ENCODE data around the gene HOXA5.

The HOXA5 gene

DNA sequence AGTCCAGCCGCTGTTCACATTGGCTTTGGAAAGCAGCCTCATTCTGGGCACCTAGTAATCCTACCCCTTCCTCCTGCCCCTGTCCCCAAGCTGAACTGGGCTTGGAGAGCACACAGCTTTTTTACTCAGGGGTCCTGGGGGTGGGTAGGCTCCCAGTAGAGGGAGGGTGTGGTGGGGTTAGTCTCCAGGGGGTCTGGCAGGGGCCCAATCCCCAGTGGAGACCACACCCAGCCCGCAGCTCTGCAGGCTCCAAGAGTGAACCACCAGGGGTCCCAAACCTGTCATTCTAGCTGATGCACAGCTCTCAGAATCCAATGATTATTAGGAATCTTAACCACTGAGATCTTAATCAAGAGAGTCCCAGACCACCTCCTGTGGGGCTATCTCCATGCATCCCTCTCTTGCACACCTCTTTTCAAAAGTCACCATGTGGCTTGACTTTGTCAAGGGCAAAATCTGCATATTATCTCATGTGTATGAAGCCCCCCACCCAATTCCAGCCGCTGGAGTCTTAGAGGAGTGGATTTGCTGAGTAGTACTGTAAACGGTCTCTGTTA is 38.9 kb upstream of the HOXA5 start:
- DNase-seq, result no peak

DNA sequence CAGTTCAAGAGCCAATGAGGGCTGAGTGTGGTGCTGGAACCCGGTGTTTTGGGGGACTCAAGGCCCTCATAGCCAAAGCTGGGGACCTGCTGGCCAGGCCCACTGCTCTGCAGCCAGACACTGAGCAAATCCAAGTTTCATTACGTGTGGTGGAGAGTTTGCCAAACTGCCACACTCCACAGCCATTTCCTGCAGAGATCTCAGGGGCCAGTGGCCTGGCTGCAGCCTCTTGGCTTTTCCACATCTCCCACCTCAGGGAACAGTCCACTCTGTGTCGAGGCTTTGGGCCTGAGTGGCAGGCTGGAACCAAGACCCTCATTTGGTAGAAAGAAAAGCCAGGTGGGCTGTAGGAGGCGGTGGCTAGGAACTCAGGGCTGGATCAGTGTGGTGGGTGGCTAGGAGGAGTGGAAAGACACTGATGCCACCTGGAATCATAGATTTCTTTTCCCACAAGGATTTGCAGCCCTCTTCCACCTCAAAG is 38.4 kb upstream of the HOXA5 start:
- no peak for DNase-seq

DNA sequence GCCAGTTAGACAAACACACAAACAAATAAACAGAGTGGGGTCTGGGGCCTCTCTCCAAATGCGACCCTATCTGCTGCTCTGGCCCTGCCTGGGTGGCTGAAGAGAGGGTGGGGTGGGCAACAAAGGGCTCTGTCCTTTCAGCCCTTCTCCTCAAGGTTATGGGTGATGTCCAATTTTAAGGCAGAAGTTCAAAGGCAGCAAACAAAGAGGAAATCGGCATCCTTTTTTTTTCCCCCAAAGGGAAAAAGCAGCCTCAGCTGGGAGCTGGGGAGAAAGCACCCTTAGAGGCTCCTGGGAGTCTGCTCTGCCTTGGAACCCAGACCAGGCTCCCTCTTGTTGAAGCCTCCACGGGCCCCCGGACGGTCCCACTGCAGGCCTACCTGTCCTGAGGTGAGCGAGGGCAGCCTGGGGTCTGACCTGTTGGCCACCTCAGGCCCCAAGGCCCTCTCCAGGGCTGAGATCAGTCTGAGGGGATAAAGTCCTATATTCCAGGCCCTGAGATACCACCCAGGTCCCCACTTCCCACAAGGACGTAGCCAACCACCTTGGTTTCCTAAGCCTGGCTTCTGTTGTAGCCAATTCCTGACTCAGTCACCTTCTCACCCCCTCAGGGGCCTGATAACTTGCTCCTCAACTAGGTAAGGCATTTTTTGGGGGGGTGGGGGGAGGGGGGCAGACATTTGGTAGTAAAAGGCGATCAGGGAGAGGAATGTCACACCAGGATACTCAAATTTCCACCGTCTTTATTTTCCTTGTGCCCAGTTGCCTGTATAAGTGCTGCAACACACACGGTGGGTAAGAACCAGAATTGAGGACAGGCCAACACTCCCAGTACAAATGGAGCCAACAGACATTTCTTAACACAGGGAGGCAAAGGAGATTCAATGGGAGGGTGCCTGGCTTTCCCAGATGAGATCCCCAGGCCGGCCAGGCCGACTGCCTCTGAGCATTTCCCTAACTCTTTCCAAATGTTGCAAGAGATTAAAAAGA is 37.2 kb upstream of the HOXA5 start:
- DNase-seq, result no peak

DNA sequence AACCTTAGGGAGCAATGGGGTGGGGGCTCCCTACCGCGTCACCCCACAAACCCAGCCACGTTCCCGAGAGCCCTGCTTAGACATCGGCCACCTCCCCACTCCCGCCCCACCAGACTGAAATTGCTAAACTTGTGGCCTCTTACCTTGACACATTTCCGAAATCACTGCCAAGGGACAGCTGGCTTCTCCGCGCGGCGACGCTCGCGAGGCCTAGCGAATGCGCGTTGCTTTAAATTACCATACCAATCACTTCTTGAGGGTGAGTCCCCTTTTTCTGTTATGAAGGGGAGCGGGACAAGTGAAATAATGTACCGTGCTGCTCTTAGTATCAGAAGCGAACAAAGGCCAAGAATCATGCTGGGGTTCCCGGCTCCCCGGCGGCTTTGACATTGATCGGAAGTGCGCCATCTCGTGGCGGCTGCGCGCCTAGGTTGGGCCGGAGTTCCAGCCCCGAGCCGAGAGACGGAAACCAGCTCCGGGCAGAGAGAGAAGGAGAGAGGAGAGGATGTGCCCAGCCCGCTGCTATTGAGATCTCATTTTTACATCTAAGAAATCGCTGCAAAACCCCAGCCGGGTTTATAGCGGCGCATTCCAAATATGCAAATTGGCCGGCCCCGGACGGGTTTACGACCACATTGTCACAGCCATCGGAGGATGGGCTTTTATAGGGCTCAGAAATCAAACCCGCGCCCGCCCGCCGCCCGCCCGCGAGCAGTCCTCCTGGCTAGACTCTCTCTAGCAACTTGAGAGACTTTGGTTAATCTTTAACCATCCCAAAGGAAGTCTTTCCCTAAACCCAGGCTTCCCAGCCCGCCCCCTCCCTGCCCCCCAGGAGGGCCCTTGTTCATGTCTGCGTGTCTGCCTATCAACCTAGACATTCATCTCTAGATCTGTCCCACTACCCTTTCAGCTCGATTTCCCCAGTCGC is 36.3 kb upstream of the HOXA5 start:
- peak; percentile 74 for DNase-seq

DNA sequence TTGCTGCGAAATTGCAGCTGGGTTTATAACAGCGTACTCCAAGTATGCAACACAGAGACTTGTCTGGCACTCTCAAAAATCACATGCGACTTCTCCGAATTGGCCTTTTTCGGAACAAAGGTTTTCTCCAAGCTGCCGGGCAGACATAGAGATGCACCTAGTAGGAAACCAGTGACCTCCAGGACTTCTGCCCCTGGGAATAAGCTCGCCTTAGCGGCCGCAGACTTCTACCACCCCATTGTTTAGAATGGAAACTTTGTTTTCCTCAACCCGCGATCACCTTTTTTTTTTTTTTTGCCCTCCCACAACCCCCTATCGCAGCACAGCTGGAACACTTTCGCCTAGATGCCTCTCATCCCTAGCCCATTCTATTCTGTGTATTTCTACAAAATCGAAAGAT is 35.5 kb upstream of the HOXA5 start:
- no peak for DNase-seq

DNA sequence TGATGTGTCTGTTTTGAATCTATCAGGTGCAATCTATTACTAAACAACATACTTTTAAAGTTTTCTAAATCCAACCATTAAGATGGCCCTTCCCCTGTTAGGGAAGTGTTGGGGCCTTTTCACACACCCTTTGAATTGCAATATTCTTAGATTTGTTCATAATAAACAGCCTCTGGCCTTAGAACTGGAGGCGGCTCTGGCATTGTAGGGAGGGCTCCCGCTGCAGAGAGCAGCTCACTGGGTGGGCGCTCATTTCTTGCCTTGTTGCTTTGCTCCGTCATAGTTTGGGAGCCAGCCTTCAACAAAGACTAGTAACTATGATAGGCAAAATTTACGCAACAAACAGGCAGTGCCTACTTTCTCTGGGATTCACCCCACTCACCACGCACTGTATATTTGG is 34.9 kb upstream of the HOXA5 start:
- DNase-seq, result no peak

DNA sequence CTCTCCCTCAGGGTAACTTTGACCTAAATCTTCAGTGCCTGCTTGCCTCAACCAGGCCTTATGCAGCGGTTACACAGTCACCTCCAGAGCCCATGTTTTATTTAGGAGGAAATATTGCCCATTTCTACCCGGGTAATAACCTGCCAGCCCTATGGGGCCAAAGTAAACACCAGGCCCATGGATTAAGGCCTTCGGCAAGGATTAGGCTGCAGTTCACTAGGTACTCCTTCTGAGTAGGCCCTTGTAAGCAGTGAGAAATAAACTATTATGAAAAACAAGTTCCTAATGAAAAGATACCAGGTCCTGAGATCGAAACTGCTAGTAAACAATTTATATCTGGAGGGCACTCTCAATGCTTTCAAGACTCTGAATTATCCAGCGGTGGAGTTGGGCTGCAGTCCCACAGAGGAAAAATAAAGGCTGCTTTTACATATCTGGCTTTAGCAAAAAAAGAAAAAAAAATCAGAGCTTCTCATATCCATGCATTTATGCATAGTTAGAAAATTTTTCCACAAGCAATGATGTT is 34.4 kb upstream of the HOXA5 start:
- DNase-seq, result no peak

DNA sequence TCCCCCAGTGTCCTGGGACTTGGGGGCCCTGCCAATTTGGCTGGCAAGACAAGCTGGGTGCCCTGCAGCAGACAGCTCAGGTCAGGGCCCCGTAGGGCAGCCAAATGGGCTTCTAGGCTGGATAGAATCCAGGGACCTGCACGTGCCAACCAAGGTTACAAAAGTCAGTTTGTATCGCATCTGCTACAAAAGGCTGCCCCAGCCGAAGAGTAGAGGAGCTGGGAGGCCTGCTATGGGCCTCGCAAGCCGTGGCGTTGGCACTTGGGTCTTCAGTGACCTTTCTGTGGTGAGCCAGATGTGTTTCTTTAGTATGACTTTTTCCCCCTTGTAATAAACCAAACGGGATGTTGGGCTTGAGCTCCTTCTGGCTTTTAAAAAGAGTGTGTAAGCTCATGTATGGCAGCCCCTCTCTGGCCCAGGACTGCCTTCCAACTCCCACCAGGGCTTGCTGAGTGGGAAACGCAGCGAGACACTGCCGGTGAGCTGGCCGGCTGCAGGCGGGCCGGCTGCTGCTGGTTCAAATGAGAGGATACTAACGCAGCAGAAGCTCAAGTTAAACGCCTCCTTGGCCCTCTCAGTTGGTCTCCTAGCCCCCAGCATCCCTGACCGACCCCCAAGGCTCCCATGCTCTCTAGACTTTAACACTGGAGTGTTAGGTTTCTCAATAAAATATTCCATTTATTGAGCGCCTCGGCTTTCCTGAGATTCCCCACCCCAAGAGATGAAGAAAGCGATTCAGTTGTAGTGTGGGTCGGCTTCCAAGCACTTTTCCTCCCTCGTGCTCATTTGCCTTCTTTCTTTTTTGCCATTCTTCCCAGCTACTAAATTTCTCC is 33.7 kb upstream of the HOXA5 start:
- no peak for DNase-seq

DNA sequence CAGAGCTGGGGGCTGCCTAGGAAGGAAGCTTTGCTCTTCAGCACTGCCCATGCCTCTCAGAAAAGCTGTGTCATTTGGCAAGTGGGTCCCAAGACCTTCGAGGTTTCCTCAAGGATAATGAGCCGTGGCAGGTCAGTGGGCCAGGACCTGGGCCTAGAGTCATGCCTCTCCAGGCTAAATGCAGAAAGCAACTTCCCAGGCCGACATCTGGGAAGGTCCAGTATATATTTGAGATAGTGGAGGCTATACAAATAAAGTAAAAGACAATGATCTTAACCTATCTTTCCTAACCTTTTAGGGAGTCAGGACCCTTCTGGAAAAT is 33.0 kb upstream of the HOXA5 start:
- no peak for DNase-seq

DNA sequence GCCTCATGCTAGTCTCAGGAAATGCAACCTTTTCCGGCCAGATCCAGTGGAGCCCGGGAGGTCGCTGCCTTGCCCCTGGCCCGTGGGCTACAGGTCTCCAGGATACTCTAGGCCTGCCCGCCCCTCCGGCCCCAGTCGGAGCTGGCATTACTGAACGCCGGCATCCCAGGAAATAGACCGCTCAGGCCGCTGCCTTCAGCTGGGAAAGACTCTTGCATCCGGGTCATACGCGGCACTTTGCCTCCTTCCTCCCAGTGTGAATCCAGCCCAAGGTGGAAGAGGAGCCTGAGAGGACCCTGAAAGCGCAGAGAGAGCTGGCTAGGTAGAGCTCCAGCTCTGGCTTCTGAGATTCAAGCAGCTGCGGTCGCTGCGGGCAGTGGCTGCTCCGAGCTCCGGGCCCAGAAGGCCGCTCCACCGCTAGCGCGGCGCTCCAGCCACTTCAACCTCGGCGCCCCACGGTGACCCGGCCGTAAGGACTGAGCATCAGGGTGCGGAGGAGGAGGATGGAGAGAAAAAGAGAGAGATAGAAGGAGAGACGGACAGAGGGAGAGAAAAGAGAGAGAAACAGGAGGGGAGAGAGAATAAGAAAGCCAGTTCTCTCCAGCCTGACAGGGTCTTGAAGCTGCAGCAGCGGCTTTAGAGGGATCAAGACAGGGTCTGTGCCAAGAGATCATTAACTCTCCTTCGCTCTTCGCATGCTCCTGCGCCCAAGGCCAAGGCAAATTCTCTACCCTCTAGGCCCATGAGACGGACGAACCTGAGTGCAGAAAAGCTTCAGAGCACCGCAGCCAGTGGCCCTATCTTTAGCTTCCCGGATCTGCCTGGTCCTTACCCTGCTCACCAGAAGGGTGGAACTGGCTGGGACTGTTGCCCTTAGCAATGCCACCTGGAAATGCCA is 32.4 kb upstream of the HOXA5 start:
- DNase-seq, result no peak

DNA sequence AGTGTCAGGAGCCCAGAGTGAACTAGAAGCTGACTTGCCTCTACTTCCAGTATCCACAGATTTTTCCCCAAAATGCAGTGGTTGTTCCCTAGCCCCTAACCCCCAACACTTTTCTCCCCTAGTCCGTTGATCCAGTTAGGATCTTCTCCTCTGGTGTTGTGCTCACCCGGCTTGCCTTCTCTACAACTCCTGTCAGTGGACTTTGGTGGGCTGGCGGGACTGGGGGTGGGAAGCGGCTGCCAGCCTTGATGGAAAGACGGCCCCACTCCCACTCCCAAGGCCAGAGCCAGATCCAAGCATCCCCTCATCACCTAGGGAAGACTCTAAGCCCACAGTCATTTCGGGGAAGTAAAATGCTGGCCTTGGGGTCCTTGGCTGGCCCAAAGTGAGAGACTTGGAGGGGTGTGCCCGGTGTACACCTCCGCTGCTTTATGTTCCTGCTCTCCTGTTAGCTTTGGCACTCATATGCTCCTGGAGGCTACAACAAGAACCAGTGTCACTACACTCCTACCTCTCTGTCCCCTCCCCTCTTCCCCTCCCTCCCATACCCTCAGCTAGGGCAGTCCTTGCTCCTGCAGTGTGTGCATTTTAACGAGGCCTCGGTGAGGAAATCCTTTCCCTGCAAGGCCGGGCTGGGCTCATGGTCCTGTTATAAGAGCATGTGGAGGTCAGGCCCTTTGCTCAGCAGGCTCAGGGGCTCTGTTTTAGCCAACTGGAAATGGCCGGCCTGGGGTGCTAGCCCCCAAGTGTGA is 31.6 kb upstream of the HOXA5 start:
- DNase-seq, result no peak

DNA sequence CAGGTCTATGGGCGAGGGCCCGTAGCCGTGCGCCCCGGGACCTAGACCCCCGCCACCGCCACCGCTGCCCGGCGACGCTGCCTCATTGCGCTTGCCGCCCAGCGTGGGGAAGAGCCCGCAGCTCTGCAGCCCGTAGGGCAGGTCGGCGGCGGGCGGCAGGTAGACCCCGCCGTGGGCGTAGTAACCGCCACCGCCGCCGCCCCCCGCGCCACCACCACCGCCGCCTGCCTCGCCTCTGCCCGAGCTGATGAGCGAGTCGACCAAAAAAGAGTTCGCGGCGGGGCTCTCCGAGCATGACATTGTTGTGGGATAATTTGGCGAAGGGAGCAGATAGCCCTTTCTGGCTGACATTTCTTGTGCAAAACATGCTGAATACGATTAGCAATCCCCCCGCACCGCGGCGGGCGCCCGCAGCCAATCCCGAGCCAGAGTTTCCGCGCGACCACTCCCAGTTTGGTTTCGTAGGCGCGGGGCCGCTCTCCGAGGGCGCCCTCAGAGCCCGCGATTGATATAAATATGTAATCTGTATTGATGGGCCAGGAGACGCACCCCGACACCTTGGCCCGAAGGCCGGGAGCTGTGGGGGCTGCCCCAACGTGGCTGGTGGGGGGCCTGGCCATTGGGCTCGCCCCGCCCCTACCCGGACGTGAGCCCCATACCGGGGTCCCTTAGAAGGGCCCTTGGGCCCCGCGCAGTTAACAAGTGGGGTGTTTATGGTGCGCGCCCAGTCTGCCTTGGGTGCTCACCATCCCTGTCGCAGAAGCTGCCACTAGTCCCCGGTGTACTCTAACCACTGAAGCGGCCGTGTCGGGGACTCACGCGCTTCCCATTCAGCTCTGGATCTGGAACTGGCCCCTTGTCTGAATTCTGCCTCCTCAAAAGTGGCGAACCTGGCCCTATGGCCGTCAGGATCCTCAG is 30.7 kb upstream of the HOXA5 start, which contains the start of gene HOXA10:
Gene HOXA10 (minus strand): TSS at position 365 of the 918 bp plus-strand sequence. CDS start 14 bp downstream, at position 351.
- DNase-seq, result no peak

DNA sequence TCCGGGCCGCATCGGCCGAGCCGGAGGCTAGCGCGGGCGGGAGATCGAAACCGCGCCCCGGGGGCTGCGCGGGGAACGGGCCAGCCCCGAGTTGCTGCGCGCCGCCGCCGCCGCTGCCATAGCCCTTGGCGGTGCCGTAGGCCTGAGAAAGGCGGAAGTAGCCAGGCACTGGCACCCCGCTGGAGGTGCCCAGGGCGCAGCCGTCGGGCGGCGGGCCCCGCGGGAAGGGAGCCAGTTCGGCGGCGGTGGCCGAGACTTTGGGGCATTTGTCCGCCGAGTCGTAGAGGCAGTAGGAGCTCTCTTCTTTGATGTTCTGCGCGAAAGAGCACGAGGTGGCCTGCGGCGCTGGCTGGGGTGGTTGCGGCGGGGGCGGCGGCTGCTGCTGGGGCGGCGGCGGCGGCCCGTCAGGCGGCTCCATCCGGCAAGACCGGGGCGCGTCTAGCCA is 30.1 kb upstream of the HOXA5 start:
- no peak for DNase-seq

DNA sequence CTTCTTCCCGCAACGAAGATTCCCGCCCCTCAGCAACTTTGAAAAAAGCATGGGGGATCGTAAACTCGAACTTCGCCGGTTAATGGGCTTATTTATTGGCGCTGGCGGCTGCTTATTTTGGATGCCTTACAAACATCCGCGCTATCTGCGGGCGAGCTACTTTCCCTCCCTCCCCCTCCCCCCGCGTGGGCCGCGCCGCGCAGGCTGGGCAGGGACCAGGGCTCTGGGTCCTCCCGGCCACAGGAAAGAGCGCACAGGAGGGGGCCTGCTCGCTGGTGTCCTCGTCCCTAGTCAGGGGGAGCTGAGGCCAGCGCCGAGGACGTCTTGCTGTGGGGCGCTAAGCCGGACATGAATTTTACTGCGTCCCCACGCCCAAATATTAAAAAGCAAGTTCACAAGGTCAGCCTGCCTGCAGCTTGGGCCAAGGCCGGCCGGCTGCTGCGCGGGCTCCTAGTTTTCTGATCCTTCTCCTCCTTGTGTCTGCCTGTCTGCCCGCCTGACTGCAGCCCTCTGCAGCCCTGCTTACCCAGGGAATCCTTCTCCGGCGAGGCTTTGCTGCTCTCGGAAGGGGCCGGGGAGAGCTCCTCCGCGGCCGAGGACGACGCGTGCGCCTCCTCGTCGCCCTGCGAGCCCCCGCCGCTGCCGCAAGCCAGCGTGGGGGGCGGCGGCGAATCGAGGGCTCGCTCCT is 29.5 kb upstream of the HOXA5 start:
- DNase-seq, result no peak

DNA sequence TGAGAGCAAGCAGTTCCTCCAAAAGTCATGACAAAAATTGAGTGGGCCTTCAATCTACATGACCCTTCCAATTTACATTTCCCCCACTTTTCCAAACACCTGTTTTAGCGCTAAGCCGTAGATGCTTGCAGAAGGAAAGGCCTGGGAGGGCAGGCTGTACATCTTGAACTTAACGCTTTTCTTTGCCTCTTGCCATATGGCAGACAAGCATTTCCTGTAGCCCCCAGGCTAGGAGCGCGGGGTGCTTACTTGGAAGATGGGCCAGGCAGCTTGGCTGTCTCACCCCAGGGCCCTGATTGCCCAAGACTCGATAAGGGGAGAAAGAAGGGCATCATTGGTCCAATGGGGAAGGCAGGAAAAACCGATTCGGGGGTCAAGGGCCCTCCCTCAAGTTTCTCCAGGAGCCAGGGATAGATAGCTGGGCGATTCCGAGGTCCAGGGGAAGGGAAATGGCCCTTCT is 28.9 kb upstream of the HOXA5 start:
- no peak for DNase-seq

DNA sequence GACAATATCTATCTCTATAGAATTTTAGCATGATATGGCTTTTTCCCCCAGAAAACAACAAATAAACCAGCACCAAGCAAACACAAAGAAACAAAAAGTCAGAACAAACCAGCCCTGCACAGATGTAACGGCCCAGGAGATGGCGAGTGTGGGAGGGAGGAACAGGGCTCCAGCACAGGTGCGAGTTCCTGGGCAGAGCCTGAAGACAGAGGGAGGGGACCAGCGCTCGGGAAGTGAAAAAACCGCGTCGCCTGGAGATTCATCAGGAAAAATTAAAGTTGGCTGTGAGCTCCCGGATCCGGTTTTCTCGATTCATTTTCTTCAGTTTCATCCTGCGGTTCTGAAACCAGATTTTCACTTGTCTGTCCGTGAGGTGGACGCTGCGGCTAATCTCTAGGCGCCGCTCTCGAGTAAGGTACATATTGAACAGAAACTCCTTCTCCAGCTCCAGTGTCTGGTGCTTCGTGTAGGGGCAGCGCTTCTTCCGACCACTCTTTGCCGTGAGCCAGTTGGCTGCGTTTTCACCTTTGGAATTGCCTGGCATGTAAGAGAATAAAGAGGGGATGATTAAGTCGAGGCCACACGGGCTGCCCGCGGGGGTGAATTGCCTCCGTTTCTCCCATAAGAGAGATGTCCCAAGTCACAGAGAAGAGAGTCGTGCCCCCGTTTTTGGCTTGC is 28.3 kb upstream of the HOXA5 start:
- DNase-seq, result no peak

DNA sequence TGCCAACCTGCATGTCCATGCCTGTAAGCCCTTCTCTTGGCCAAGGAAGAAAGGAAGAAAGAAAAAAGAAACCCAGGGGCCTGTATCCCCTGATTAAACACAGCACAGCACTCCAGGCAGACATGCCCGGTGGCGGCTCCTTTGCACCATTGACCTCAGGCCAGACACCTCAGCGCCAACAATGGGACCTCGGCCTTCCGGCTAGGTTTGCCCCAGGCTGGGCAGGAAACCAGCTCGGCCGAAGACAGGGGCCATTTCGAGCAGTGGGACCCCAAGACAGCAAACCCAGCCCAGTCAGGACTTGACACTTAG is 27.8 kb upstream of the HOXA5 start:
- no peak for DNase-seq
